ENCODE data around the gene SLC6A12.

SLC6A12 gene

GRCh38 chr12:214003-214741 is at the start of gene SLC6A12:
Gene SLC6A12 (minus strand): TSS chr12:214157. CDS start chr12:209986, 4,171 bp downstream.
- H3K4me3 ChIP-seq (ENCODE audit: low read length): no peak within 1 kb of the TSS
- H3K27me3 ChIP-seq (ENCODE audit: control insufficient read depth, insufficient read depth, low read length): peaks cover 18% of the 10 kb centered on the region
- H3K36me3 ChIP-seq (ENCODE audit: control insufficient read depth, insufficient read depth, low read length): no peaks in the 10 kb centered on the region
- H3K4me1 ChIP-seq (ENCODE audit: control insufficient read depth, insufficient read depth, low read length): peaks cover 30% of the 10 kb centered on the region
- no peak within 1 kb of the TSS for H3K9ac ChIP-seq (ENCODE audit: low read length)
- no peaks in the 10 kb centered on the region for H3K9me3 ChIP-seq (ENCODE audit: control insufficient read depth, low read length)

GRCh38 chr12:263574-263973 is 49.6 kb upstream of the SLC6A12 start:
- no peaks in the 10 kb centered on the region for H3K9me3 ChIP-seq (ENCODE audit: control insufficient read depth, low read length)
- H3K4me3 ChIP-seq (ENCODE audit: low read length): no peak overlapping the region
- H3K9ac ChIP-seq (ENCODE audit: low read length): no peak overlapping the region
- no peaks in the 10 kb centered on the region for H3K4me1 ChIP-seq (ENCODE audit: control insufficient read depth, insufficient read depth, low read length)
- H3K27me3 ChIP-seq (ENCODE audit: control insufficient read depth, insufficient read depth, low read length): peaks cover 37% of the 10 kb centered on the region
- H3K36me3 ChIP-seq (ENCODE audit: control insufficient read depth, insufficient read depth, low read length): no peaks in the 10 kb centered on the region

- Histone ChIP-seq H3K4me3 (ENCODE audit: low read length) (no peak within 1 kb of the TSS), H3K9ac (ENCODE audit: low read length) (no peak within 1 kb of the TSS), H3K36me3 (ENCODE audit: control insufficient read depth, insufficient read depth, low read length) (no peaks in the 10 kb centered on the region), H3K4me1 (ENCODE audit: control insufficient read depth, insufficient read depth, low read length) (no peaks in the 10 kb centered on the region), H3K27me3 (ENCODE audit: control insufficient read depth, insufficient read depth, low read length) (peaks cover 33% of the 10 kb centered on the region), H3K9me3 (ENCODE audit: control insufficient read depth, low read length) (no peaks in the 10 kb centered on the region)
Measured at GRCh38 chr12:262817-263216, 48.9 kb upstream of the SLC6A12 start, which contains the start of gene SLC6A13. Gene SLC6A13 (minus strand): TSS chr12:262836. CDS start chr12:260052, 2,784 bp downstream.

GRCh38 chr12:262113-262512 is 48.2 kb upstream of the SLC6A12 start:
- Histone ChIP-seq H3K4me1 (ENCODE audit: control insufficient read depth, insufficient read depth, low read length) (no peaks in the 10 kb centered on the region), H3K9ac (ENCODE audit: low read length) (no peak overlapping the region), H3K36me3 (ENCODE audit: control insufficient read depth, insufficient read depth, low read length) (no peaks in the 10 kb centered on the region), H3K9me3 (ENCODE audit: control insufficient read depth, low read length) (no peaks in the 10 kb centered on the region), H3K4me3 (ENCODE audit: low read length) (no peak overlapping the region), H3K27me3 (ENCODE audit: control insufficient read depth, insufficient read depth, low read length) (peaks cover 30% of the 10 kb centered on the region)

GRCh38 chr12:257521-258321 is 43.8 kb upstream of the SLC6A12 start:
- no peaks in the 10 kb centered on the region for H3K9me3 ChIP-seq (ENCODE audit: control insufficient read depth, low read length)
- H3K9ac ChIP-seq (ENCODE audit: low read length): no peak overlapping the region
- no peaks in the 10 kb centered on the region for H3K4me1 ChIP-seq (ENCODE audit: control insufficient read depth, insufficient read depth, low read length)
- H3K36me3 ChIP-seq (ENCODE audit: control insufficient read depth, insufficient read depth, low read length): no peaks in the 10 kb centered on the region
- H3K4me3 ChIP-seq (ENCODE audit: low read length): no peak overlapping the region
- peaks cover 36% of the 10 kb centered on the region for H3K27me3 ChIP-seq (ENCODE audit: control insufficient read depth, insufficient read depth, low read length)

- no peaks in the 10 kb centered on the region for H3K9me3 ChIP-seq (ENCODE audit: control insufficient read depth, low read length)
- no peaks in the 10 kb centered on the region for H3K4me1 ChIP-seq (ENCODE audit: control insufficient read depth, insufficient read depth, low read length)
- H3K9ac ChIP-seq (ENCODE audit: low read length): no peak overlapping the region
- peaks cover 33% of the 10 kb centered on the region for H3K27me3 ChIP-seq (ENCODE audit: control insufficient read depth, insufficient read depth, low read length)
- H3K4me3 ChIP-seq (ENCODE audit: low read length): no peak overlapping the region
- no peaks in the 10 kb centered on the region for H3K36me3 ChIP-seq (ENCODE audit: control insufficient read depth, insufficient read depth, low read length)
Measured at GRCh38 chr12:256958-257357, 43.0 kb upstream of the SLC6A12 start.

GRCh38 chr12:256225-256624 is 42.3 kb upstream of the SLC6A12 start:
- H3K27me3 ChIP-seq (ENCODE audit: control insufficient read depth, insufficient read depth, low read length): peaks cover 30% of the 10 kb centered on the region
- no peak overlapping the region for H3K4me3 ChIP-seq (ENCODE audit: low read length)
- no peaks in the 10 kb centered on the region for H3K36me3 ChIP-seq (ENCODE audit: control insufficient read depth, insufficient read depth, low read length)
- no peaks in the 10 kb centered on the region for H3K9me3 ChIP-seq (ENCODE audit: control insufficient read depth, low read length)
- H3K4me1 ChIP-seq (ENCODE audit: control insufficient read depth, insufficient read depth, low read length): no peaks in the 10 kb centered on the region
- no peak overlapping the region for H3K9ac ChIP-seq (ENCODE audit: low read length)

GRCh38 chr12:254912-255311 is 41.0 kb upstream of the SLC6A12 start:
- peaks cover 29% of the 10 kb centered on the region for H3K27me3 ChIP-seq (ENCODE audit: control insufficient read depth, insufficient read depth, low read length)
- no peaks in the 10 kb centered on the region for H3K4me1 ChIP-seq (ENCODE audit: control insufficient read depth, insufficient read depth, low read length)
- H3K4me3 ChIP-seq (ENCODE audit: low read length): no peak overlapping the region

GRCh38 chr12:254039-254438 is 40.1 kb upstream of the SLC6A12 start:
- no peaks in the 10 kb centered on the region for H3K9me3 ChIP-seq (ENCODE audit: control insufficient read depth, low read length)
- H3K36me3 ChIP-seq (ENCODE audit: control insufficient read depth, insufficient read depth, low read length): no peaks in the 10 kb centered on the region
- no peak overlapping the region for H3K9ac ChIP-seq (ENCODE audit: low read length)
- no peaks in the 10 kb centered on the region for H3K4me1 ChIP-seq (ENCODE audit: control insufficient read depth, insufficient read depth, low read length)
- H3K27me3 ChIP-seq (ENCODE audit: control insufficient read depth, insufficient read depth, low read length): peaks cover 29% of the 10 kb centered on the region
- no peak overlapping the region for H3K4me3 ChIP-seq (ENCODE audit: low read length)

More at GRCh38 chr12:254912-255311, 41.0 kb upstream of the SLC6A12 start:
- Histone ChIP-seq H3K9ac (ENCODE audit: low read length) (no peak overlapping the region), H3K9me3 (ENCODE audit: control insufficient read depth, low read length) (no peaks in the 10 kb centered on the region), H3K36me3 (ENCODE audit: control insufficient read depth, insufficient read depth, low read length) (no peaks in the 10 kb centered on the region)

GRCh38 chr12:253116-253831 is 39.3 kb upstream of the SLC6A12 start:
- H3K9me3 ChIP-seq (ENCODE audit: control insufficient read depth, low read length): no peaks in the 10 kb centered on the region
- no peak overlapping the region for H3K4me3 ChIP-seq (ENCODE audit: low read length)
- no peaks in the 10 kb centered on the region for H3K36me3 ChIP-seq (ENCODE audit: control insufficient read depth, insufficient read depth, low read length)
- no peak overlapping the region for H3K9ac ChIP-seq (ENCODE audit: low read length)
- H3K4me1 ChIP-seq (ENCODE audit: control insufficient read depth, insufficient read depth, low read length): no peaks in the 10 kb centered on the region
- H3K27me3 ChIP-seq (ENCODE audit: control insufficient read depth, insufficient read depth, low read length): peaks cover 29% of the 10 kb centered on the region

- no peaks in the 10 kb centered on the region for H3K9me3 ChIP-seq (ENCODE audit: control insufficient read depth, low read length)
- H3K36me3 ChIP-seq (ENCODE audit: control insufficient read depth, insufficient read depth, low read length): no peaks in the 10 kb centered on the region
- H3K4me3 ChIP-seq (ENCODE audit: low read length): no peak overlapping the region
- H3K9ac ChIP-seq (ENCODE audit: low read length): no peak overlapping the region
- H3K4me1 ChIP-seq (ENCODE audit: control insufficient read depth, insufficient read depth, low read length): no peaks in the 10 kb centered on the region
- peaks cover 25% of the 10 kb centered on the region for H3K27me3 ChIP-seq (ENCODE audit: control insufficient read depth, insufficient read depth, low read length)
Measured at GRCh38 chr12:252636-253035, 38.7 kb upstream of the SLC6A12 start.

GRCh38 chr12:247271-247670 is 33.3 kb upstream of the SLC6A12 start:
- Histone ChIP-seq H3K27me3 (ENCODE audit: control insufficient read depth, insufficient read depth, low read length) (no peaks in the 10 kb centered on the region), H3K9ac (ENCODE audit: low read length) (no peak overlapping the region), H3K9me3 (ENCODE audit: control insufficient read depth, low read length) (no peaks in the 10 kb centered on the region), H3K36me3 (ENCODE audit: control insufficient read depth, insufficient read depth, low read length) (no peaks in the 10 kb centered on the region), H3K4me1 (ENCODE audit: control insufficient read depth, insufficient read depth, low read length) (no peaks in the 10 kb centered on the region), H3K4me3 (ENCODE audit: low read length) (no peak overlapping the region)
